Mucosa of descending colon (tissue), 3 donors: ENCODE results near the gene ADM5. TPM values are rescaled to one million over a fixed set of nuclear protein-coding genes. Genes with fewer than 3 reads are reported as not detected.

Experiments used
- ATAC-seq: fragments of 200-7000 bp; cut with Tn5 transposase; one replicate; pipeline ENCODE4 v1.9.1; 2020; ENCODE audit warnings: mild to moderate bottlenecking, moderate library complexity
- DNase-seq, 3 donors: peaks; one replicate each; pipeline ENCODE4 v3.0.0-alpha.2; 2020
- H3K36me3 ChIP-seq: fragments of 200-600 bp; one replicate; pipeline ENCODE4 v1.8.0; 2021; ENCODE audit warnings: low read depth, mild to moderate bottlenecking
- H3K4me1 ChIP-seq: fragments of 200-600 bp; one replicate; pipeline ENCODE4 v1.8.0; 2021; ENCODE audit warnings: low read depth, mild to moderate bottlenecking
- H3K4me3 ChIP-seq: fragments of 200-600 bp; one replicate; pipeline ENCODE4 v1.8.0; 2021; ENCODE audit warnings: mild to moderate bottlenecking
- H3K9me3 ChIP-seq: fragments of 200-600 bp; one replicate; pipeline ENCODE4 v1.8.0; 2021; ENCODE audit warnings: mild to moderate bottlenecking
- CTCF ChIP-seq: fragments of 200-600 bp; IDR thresholded peaks from one replicate; pipeline ENCODE4 v1.8.0; 2022; ENCODE audit warnings: antibody characterized with exemption, mild to moderate bottlenecking
- intact Hi-C, 2 donors: fragments of 100-400 bp; cut with DNase I in 1 of 2; cut with micrococcal nuclease in 1 of 2; formaldehyde crosslinking; loops; one replicate each; pipeline versions ENCODE4 v1.11.0 to v1.11.1; 2022; cut with DNase I, micrococcal nuclease
- total RNA-seq, 3 donors: library from RNA; stranded (reverse); fragmentation: NEBNext Ultra II Directional in 2 of 3; extraction: Animal tissue kit (Norgen Biotek cat#: 25700) in 2 of 3; gene quantifications; one replicate each; pipeline versions ENCODE4 v1.2.1 to v1.2.4, GENCODE V29; 2021 to 2023
- donor health status: DM: no; HTN: no; CAD: no; lungs with moderate emphysema.
- donor health status: DM: no; HTN: no; CAD: no.
- donor health status: DM: no; HTN: yes; CAD: no.

The ADM5 gene
- total RNA-seq, 3 donors from 2014 or later, result 0.69 to 1.3 (median 1.2) TPM

- no peak for TF ChIP-seq CTCF
- intact Hi-C loops, result no loop called here
- no peak for ATAC-seq
Observed at GRCh38 chr19:49696115-49696514, 6.7 kb downstream of the ADM5 start.

GRCh38 chr19:49696865-49697264 is 7.5 kb downstream of the ADM5 start:
- no peak overlapping the region for H3K4me3 ChIP-seq
- H3K9me3 ChIP-seq, result no peaks in the 10 kb centered on the region
- DNase-seq (no peak), ATAC-seq (no peak)
- no peaks in the 10 kb centered on the region for H3K36me3 ChIP-seq
- no peak for TF ChIP-seq CTCF
- H3K4me1 ChIP-seq, result no peaks in the 10 kb centered on the region
- intact Hi-C loops, result no loop called here

More at GRCh38 chr19:49696115-49696514, 6.7 kb downstream of the ADM5 start:
- Histone ChIP-seq H3K9me3 (no peaks in the 10 kb centered on the region), H3K4me1 (no peaks in the 10 kb centered on the region), H3K4me3 (no peak overlapping the region), H3K36me3 (no peaks in the 10 kb centered on the region)
- DNase-seq, result no peak

- no peak for DNase-seq
- intact Hi-C loops, result no loop called here
- ATAC-seq, result no peak
- no peak for TF ChIP-seq CTCF
- H3K4me1 ChIP-seq, result no peaks in the 10 kb centered on the region
- no peaks in the 10 kb centered on the region for H3K9me3 ChIP-seq
- H3K36me3 ChIP-seq, result no peaks in the 10 kb centered on the region
- H3K4me3 ChIP-seq, result no peak overlapping the region
Observed at GRCh38 chr19:49699364-49699763, 10.0 kb downstream of the ADM5 start.

GRCh38 chr19:49700563-49700962 is 11.2 kb downstream of the ADM5 start:
- no peak for ATAC-seq
- TF ChIP-seq CTCF, result no peak
- intact Hi-C loops, result no loop called here
- H3K4me1 ChIP-seq, result no peaks in the 10 kb centered on the region
- H3K9me3 ChIP-seq, result no peaks in the 10 kb centered on the region
- H3K36me3 ChIP-seq, result no peaks in the 10 kb centered on the region
- DNase-seq, result no peak
- H3K4me3 ChIP-seq, result no peak overlapping the region

GRCh38 chr19:49701271-49701786 is 11.9 kb downstream of the ADM5 start:
- DNase-seq, result no peak
- no peak for TF ChIP-seq CTCF
- Histone ChIP-seq H3K9me3 (no peaks in the 10 kb centered on the region), H3K36me3 (no peaks in the 10 kb centered on the region), H3K4me3 (no peak overlapping the region), H3K4me1 (no peaks in the 10 kb centered on the region)
- ATAC-seq, result no peak
- intact Hi-C loops, result no loop called here
